Esophagus mucosa (tissue), 1 donor: ENCODE data around the gene TEX35. TPM values are rescaled to one million over a fixed set of nuclear protein-coding genes. Genes with fewer than 3 reads are reported as not detected.
A peak's percentile ranks its signal among the peaks of the same experiment; 100 is the strongest.

Source experiments
- ATAC-seq: fragments of 200-7000 bp; cut with Tn5 transposase; one replicate; pipeline ENCODE4 v1.9.1; 2020
- total RNA-seq: library from RNA; stranded (reverse); gene quantifications from one replicate; pipeline ENCODE4 v1.2.4, GENCODE V29; 2023
- donor health status: DM: yes; HTN: yes; CAD: no.

Gene TEX35
- total RNA-seq, result 0.12 TPM

- ATAC-seq, result no peak
These were observed at the start of gene TEX35 for GRCh38 chr1:178512566-178513277. TEX35 (plus strand) TSS chr1:178513109; CDS start chr1:178513189, 80 bp downstream.

- no peak for ATAC-seq
These were observed 48.8 kb upstream of the TEX35 start for GRCh38 chr1:178464141-178464540.

- no peak for ATAC-seq
These were observed 48.3 kb upstream of the TEX35 start for GRCh38 chr1:178464566-178464965.

- peak; percentile 79 for ATAC-seq
These were observed 47.9 kb upstream of the TEX35 start for GRCh38 chr1:178465011-178465410.

GRCh38 chr1:178467837-178468236 lies 45.1 kb upstream of the TEX35 start:
- no peak for ATAC-seq

GRCh38 chr1:178470411-178470960 lies 42.4 kb upstream of the TEX35 start:
- ATAC-seq, result no peak

- ATAC-seq, result no peak
These were observed 40.4 kb upstream of the TEX35 start for GRCh38 chr1:178472531-178472930.

- no peak for ATAC-seq
These were observed 35.5 kb upstream of the TEX35 start for GRCh38 chr1:178477373-178477772.

- no peak for ATAC-seq
These were observed 35.1 kb upstream of the TEX35 start for GRCh38 chr1:178477841-178478240.

GRCh38 chr1:178483251-178483957 lies 29.5 kb upstream of the TEX35 start:
- ATAC-seq, result no peak

- ATAC-seq, result no peak
These were observed 28.1 kb upstream of the TEX35 start for GRCh38 chr1:178484698-178485225.

- ATAC-seq, result no peak
These were observed 27.3 kb upstream of the TEX35 start for GRCh38 chr1:178485541-178485981.

GRCh38 chr1:178486100-178487069 lies 26.5 kb upstream of the TEX35 start:
- ATAC-seq, result peak; percentile 18

- peak; percentile 38 for ATAC-seq
These were observed 25.8 kb upstream of the TEX35 start for GRCh38 chr1:178487070-178487615.

GRCh38 chr1:178488393-178488792 lies 24.5 kb upstream of the TEX35 start:
- no peak for ATAC-seq

GRCh38 chr1:178489399-178489798 lies 23.5 kb upstream of the TEX35 start:
- ATAC-seq, result no peak

GRCh38 chr1:178490136-178490535 lies 22.8 kb upstream of the TEX35 start:
- no peak for ATAC-seq

- no peak for ATAC-seq
These were observed 21.9 kb upstream of the TEX35 start for GRCh38 chr1:178490967-178491366.

- no peak for ATAC-seq
These were observed 21.2 kb upstream of the TEX35 start for GRCh38 chr1:178491721-178492120.

GRCh38 chr1:178492341-178492740 lies 20.6 kb upstream of the TEX35 start:
- no peak for ATAC-seq

- no peak for ATAC-seq
These were observed 19.6 kb upstream of the TEX35 start for GRCh38 chr1:178493301-178493741.

GRCh38 chr1:178494569-178494971 lies 18.3 kb upstream of the TEX35 start:
- no peak for ATAC-seq
